BE2C (cell line): Measurements from ENCODE around the gene NEO1.

ENCODE experiments used
- DNase-seq: peaks from one replicate; pipeline ENCODE4 v3.0.0-alpha.2; 2020
- H3K27me3 ChIP-seq: fragments of 250-450 bp; sonication (Bioruptor Pico); 2 replicates; pipeline ENCODE4 v1.5.1; 2020; ENCODE audit warnings: mild to moderate bottlenecking
- H3K36me3 ChIP-seq: fragments of 250-450 bp; sonication (Bioruptor Pico); 2 replicates; pipeline ENCODE4 v1.5.1; 2020; ENCODE audit warnings: mild to moderate bottlenecking
- H3K4me1 ChIP-seq: fragments of 250-450 bp; sonication (Bioruptor Pico); 2 replicates; pipeline ENCODE4 v1.5.1; 2020
- H3K4me3 ChIP-seq: 2 replicates; pipeline ENCODE4 v1.5.1; 2011; ENCODE audit warnings: low read depth, low read length
- H3K9me3 ChIP-seq: fragments of 250-450 bp; sonication (Bioruptor Pico); 2 replicates; pipeline ENCODE4 v1.5.1; 2020
- TF ChIP-seq, protein P1 (sequence below): IDR thresholded peaks from 2 replicates; pipeline ENCODE4 v1.5.1; 2012; ENCODE audit warnings: mild to moderate bottlenecking, low read depth, low read length

NEO1 gene

DNA sequence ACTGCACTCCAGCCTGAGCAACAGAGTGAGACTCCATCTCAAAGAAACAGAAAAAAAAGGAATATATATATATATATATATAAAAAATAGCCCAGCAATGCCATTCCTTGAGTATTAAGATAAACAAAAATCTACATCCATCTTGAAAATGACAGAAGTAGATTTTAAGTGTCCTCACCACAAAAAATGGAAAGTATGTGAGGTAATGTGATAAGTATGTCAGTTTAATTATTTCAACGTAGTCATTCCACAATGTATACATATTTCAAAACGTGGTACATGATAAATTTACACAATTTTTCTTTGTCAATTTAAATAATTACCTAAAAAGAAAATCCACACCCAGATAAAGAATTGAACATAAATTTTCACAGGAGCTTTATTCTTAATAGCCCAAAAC lies 261.6 kb downstream of the NEO1 start:
- no peaks in the 10 kb centered on the region for H3K4me1 ChIP-seq
- no peak overlapping the region for H3K4me3 ChIP-seq
- no peaks in the 10 kb centered on the region for H3K9me3 ChIP-seq
- TF ChIP-seq, protein P1, sequence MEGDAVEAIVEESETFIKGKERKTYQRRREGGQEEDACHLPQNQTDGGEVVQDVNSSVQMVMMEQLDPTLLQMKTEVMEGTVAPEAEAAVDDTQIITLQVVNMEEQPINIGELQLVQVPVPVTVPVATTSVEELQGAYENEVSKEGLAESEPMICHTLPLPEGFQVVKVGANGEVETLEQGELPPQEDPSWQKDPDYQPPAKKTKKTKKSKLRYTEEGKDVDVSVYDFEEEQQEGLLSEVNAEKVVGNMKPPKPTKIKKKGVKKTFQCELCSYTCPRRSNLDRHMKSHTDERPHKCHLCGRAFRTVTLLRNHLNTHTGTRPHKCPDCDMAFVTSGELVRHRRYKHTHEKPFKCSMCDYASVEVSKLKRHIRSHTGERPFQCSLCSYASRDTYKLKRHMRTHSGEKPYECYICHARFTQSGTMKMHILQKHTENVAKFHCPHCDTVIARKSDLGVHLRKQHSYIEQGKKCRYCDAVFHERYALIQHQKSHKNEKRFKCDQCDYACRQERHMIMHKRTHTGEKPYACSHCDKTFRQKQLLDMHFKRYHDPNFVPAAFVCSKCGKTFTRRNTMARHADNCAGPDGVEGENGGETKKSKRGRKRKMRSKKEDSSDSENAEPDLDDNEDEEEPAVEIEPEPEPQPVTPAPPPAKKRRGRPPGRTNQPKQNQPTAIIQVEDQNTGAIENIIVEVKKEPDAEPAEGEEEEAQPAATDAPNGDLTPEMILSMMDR: no peak
- H3K27me3 ChIP-seq: peaks cover 10% of the 10 kb centered on the region; the same call in 1 of the 2 replicates
- no peaks in the 10 kb centered on the region for H3K36me3 ChIP-seq
- no peak for DNase-seq

DNA sequence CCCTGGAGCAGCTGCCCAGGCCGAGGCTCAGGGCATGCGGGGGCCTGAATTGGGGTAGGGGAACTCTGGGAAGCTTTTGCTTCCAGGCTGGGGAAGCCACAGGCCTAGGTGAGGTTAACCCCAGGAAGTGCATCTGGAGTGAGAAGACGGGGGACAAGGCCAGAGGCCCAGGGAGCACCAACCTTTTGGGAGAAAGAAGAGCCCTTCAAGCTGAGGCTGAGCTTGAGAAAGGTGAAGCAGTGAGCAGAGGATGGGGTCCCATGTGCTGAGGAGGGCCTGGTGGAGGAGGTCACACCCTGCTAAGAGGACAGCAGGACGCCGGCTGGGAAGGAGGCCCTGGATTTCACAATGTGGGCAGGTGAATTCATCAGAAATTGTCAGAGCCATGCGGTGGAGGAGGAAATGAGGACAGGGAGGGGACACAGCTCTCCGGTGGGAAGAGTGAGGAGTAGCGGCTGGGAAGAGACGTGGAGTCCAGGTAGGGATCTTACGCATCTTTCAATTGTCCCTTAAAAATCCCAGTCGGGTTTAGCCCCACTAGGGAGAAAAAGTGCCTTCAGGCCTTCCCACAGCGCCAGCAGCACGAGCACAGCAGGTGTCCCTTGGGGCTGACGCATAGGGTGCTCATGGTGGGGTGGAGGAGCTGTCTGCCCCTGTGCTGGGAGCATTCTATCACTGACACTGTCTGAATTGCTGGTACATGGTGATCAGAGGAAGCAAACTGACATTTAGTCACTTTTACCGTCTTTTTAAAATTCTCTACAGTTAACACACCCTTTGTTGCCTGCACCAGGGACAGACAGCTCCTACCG lies 265.6 kb downstream of the NEO1 start:
- DNase-seq: no peak
- H3K27me3 ChIP-seq: peaks cover 11% of the 10 kb centered on the region; the same call in 1 of the 2 replicates
- no peaks in the 10 kb centered on the region for H3K4me1 ChIP-seq
- H3K36me3 ChIP-seq: no peaks in the 10 kb centered on the region
- TF ChIP-seq, protein P1: no peak
- no peak overlapping the region for H3K4me3 ChIP-seq
- no peaks in the 10 kb centered on the region for H3K9me3 ChIP-seq

DNA sequence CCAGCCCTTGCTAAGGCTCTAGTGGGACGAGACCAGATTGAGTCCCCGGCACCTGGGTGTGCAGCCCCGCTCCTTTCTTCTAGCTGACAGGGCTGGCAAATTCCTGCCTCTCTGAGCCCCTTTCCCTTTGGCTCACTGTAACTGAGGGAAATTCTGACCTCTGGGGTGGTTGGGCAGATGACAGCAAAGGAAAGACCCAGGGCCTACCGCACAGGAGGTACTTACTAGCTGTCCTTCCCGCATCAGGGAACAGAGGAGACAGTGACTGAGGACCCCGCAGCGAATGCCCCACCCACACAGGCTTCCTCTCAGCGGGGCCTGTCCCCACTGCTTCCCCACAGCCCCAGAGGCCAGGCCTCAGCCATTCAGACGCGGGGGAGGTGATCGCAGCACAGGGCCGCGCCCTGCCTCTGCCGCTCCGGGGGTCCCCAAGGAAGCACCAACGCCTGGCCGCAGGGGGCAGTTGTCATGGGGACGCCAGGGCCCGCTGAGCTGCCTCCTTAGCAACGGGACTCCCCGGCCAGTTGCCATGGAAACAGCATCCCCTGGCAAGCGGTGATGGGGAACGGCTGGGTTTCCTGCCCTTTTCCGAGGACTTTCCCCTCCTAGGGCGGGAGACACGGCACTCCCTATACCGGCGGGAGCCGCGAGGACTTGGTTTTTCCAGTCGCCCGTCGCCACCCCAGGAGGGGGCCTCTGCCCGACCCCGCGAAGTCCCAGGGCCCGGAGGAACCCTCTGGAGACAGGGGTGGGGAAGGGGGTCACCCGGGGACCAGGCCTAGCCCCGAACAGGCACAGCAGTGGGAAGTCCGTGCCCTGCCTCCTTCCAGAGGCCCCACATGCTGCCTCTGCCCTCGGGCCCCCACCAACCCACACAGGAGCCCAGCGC lies 266.4 kb downstream of the NEO1 start:
- TF ChIP-seq, protein P1: no peak
- H3K27me3 ChIP-seq: peaks cover 11% of the 10 kb centered on the region; the same call in 1 of the 2 replicates
- H3K4me1 ChIP-seq: no peaks in the 10 kb centered on the region
- H3K9me3 ChIP-seq: no peaks in the 10 kb centered on the region
- no peaks in the 10 kb centered on the region for H3K36me3 ChIP-seq
- DNase-seq: peak; percentile 55
- H3K4me3 ChIP-seq: no peak overlapping the region

DNA sequence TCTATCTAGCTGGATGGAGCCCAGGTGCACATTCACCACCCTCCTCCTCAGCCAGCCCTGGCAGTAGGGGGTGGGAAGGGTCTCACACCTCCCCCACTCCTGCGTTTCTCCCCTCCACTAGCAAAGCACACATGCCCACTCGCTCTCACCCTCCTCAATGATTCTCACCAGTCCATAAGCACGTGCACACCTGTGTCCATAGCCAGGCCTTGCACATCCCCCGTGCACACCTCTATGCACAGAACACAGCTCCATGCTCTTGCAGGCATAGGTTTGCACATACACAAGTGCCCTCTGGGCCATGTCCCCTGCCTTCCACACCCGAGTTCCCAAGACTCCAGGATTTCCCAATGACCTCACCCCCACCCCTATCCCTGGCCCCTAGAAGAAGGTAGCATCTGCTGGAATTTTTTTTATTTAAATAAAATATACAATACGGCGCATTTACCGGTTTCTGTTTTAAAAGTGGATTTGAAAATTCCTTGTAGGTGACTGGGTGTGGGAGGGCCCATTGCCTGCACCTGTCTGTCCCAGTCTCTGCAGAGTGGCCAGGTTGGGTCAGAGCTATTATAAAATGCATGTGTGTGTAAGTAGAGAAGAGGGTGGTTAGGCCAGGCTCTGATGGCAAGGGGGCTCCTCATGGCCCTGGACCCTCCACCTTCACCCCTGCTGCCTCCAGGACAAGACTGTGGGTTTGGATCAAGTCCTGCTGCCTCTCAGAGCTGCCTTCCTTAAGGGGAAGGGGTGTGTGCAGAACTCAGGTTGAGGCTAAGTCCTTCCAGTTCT lies 267.4 kb downstream of the NEO1 start:
- H3K27me3 ChIP-seq: peaks cover 11% of the 10 kb centered on the region; the same call in 1 of the 2 replicates
- H3K9me3 ChIP-seq: no peaks in the 10 kb centered on the region
- no peaks in the 10 kb centered on the region for H3K36me3 ChIP-seq
- H3K4me1 ChIP-seq: no peaks in the 10 kb centered on the region
- no peak overlapping the region for H3K4me3 ChIP-seq
- no peak for DNase-seq
- TF ChIP-seq, protein P1: no peak

DNA sequence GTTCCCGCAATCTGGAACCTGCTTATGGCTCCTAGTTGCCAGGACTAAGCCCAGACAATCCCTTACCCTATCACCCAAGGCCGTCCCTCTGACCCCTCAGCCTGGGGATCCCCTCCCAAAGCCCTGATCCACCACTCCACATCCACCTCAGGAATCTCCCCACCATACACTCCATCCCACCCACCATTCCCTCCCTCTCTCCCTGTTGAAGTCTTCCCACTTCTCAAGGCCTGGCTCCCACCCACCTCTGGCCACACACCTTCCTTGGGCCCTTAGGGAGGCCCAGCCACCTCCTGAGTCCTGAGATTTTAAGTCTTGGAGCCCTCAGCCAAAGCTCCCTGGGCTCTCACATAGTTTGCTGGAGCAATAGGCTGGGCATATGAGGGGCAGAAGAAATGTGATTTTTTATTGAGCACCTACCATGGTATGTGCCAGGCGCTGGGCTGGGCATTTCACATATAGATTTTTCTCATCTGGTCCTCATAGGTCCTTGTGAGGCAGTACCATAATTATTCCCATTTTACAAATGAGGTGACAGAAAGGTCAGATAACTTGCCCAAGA lies 268.4 kb downstream of the NEO1 start:
- H3K4me1 ChIP-seq: no peaks in the 10 kb centered on the region

More for the DNA sequence above, 268.4 kb downstream of the NEO1 start:
- no peaks in the 10 kb centered on the region for H3K9me3 ChIP-seq
- H3K36me3 ChIP-seq: no peaks in the 10 kb centered on the region
- H3K4me3 ChIP-seq: no peak overlapping the region
- TF ChIP-seq, protein P1: no peak
- peaks cover 8% of the 10 kb centered on the region; the same call in 1 of the 2 replicates for H3K27me3 ChIP-seq
- DNase-seq: no peak
